PC-3 (cell line): ENCODE data around the gene CCDC78.

ENCODE experiments used
- CTCF ChIP-seq: fragments of 300-600 bp; sonication (generic); conservative IDR thresholded peaks from 2 replicates; pipeline ENCODE4 v1.5.1; 2017; ENCODE audit warnings: antibody characterized with exemption, low read depth, mild to moderate bottlenecking, low read length
- EZH2 ChIP-seq: fragments of 300-600 bp; sonication (generic); IDR thresholded peaks from one replicate; pipeline ENCODE4 v1.6.1; 2017; ENCODE audit warnings: antibody characterized with exemption, mild to moderate bottlenecking, low read length; ENCODE audit not compliant: unreplicated experiment
- EZH2phosphoT487 ChIP-seq: fragments of 300-600 bp; sonication (generic); IDR thresholded peaks from 2 replicates; pipeline ENCODE4 v1.6.1; 2018; ENCODE audit warnings: mild to moderate bottlenecking, antibody characterized with exemption, low read length, borderline replicate concordance

GRCh38 chr16:728890-729744 is 2.9 kb upstream of the CCDC78 start:
- TF ChIP-seq CTCF (no peak), EZH2phosphoT487 (no peak), EZH2 (no peak)
